C4-2B (cell line): Measurements from ENCODE around the gene TIMP3.

Experiments
- CTCF ChIP-seq: fragments of 450-650 bp; conservative IDR thresholded peaks from 2 replicates; pipeline ENCODE4 v1.5.1; 2017; ENCODE audit warnings: mild to moderate bottlenecking
- ZFX ChIP-seq: fragments of 450-650 bp; IDR thresholded peaks from 2 replicates; pipeline ENCODE4 v1.6.1; 2017

GRCh38 chr22:32793589-32793988 is 7.9 kb upstream of the TIMP3 start:
- TF ChIP-seq CTCF = no peak
- TF ChIP-seq ZFX = no peak
